ENCODE measurements around the gene C11orf86. TPM values are rescaled to one million over a fixed set of nuclear protein-coding genes. Genes with fewer than 3 reads are reported as not detected.
"Not testable (repeated sequence)": the region's sequence is repeated elsewhere in the genome, so short reads cannot be mapped to it uniquely, and the experiment has no call there.

The C11orf86 gene
- total and polyA plus RNA-seq, 10 of the 15 experiments (the other 5 are each of a cell fraction or from before 2014, with no cell fraction given) = not detected

DNA sequence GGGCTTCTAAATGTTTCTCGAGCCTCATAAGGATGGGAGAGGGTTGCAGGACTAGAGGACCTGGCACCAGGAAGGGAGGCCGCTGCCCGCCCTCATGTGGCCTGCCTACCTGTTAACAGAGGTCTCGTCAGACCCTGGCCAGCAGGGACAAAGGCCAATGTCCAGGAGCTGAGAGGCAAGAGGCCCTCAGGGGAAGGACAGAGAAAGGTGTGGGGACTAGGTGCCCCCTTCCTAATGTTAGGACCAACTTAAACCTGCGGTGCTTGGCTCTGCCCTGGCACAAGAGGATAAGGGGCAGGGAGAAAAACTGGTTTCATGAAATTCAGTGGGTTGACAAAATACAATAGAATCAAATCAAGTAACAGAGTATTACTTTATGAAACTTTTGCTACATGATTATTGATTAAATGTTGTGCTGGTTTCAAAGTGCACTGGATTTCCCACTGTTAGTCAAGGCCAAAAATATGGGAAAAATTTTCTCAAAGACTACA is 27.9 kb downstream of the C11orf86 start:
- Histone ChIP-seq H3K27me3 (replicated peaks in 1 of 2; ENCODE audit: control insufficient read depth in 2 of 2, insufficient read depth in 2 of 2, low read length in 1 of 2) (no peaks in the 10 kb centered on the region), H3K4me3 (no peak overlapping the region), H3K9me3 (replicated peaks; ENCODE audit: control insufficient read depth, insufficient read depth, low read length) (no peaks in the 10 kb centered on the region), H3K9ac (ENCODE audit: control insufficient read depth, insufficient read depth, low read length) (no peak overlapping the region), H3K36me3 (ENCODE audit: control insufficient read depth in 2 of 2, insufficient read depth in 2 of 2, low read length in 1 of 2) (no peaks in the 10 kb centered on the region), H4K20me1 (ENCODE audit: control insufficient read depth, insufficient read depth) (no peaks in the 10 kb centered on the region), H2AFZ (ENCODE audit: control insufficient read depth, low read depth, low read length) (no peak overlapping the region), H3K27ac (ENCODE audit: control insufficient read depth, insufficient read depth) (no peak overlapping the region), H3K4me1 (ENCODE audit: control insufficient read depth, insufficient read depth, low read length) (no peaks in the 10 kb centered on the region), H3K4me2 (ENCODE audit: control insufficient read depth, insufficient read depth) (no peak overlapping the region), H3K79me2 (ENCODE audit: control insufficient read depth, insufficient read depth, low read length) (no peaks in the 10 kb centered on the region)
- ChIA-PET CTCF (no interaction called here), RAD21 (ENCODE audit: unreplicated experiment) (no interaction called here), POLR2A (no interaction called here), SMC1A (ENCODE audit: uncharacterized antibody, unreplicated experiment) (interaction anchor here (1.1 kb wide), 1 partner anchor 572 kb away, joined by 3 read pairs; no protein-coding TSS in a partner anchor)
- 53% methylated on average over 5 of the region's 5 CpGs for WGBS (ENCODE audit: insufficient coverage, insufficient replicate concordance, low lambda C conversion rate, missing lambda C conversion rate)
- intact Hi-C loops (cut with micrococcal nuclease; ENCODE audit: unreplicated experiment) (no loop called here), in situ Hi-C loops (cut with MboI) (no loop called here)
- ATAC-seq (no peak), FAIRE-seq (no peak), DNase-seq (ENCODE audit: low read depth, low spot score) (no peak)
- no TSS peak for BruUV-seq (replicated peaks)
- TF ChIP-seq RELA (IDR thresholded peaks at IDR 0.05; ENCODE audit: borderline replicate concordance, partially characterized antibody) = no peak
- TF ChIP-seq, protein P1, sequence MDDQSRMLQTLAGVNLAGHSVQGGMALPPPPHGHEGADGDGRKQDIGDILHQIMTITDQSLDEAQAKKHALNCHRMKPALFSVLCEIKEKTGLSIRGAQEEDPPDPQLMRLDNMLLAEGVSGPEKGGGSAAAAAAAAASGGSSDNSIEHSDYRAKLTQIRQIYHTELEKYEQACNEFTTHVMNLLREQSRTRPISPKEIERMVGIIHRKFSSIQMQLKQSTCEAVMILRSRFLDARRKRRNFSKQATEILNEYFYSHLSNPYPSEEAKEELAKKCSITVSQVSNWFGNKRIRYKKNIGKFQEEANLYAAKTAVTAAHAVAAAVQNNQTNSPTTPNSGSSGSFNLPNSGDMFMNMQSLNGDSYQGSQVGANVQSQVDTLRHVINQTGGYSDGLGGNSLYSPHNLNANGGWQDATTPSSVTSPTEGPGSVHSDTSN (IDR thresholded peaks at IDR 0.05; ENCODE audit: insufficient replicate concordance, low read depth, low read length) = no peak

DNA sequence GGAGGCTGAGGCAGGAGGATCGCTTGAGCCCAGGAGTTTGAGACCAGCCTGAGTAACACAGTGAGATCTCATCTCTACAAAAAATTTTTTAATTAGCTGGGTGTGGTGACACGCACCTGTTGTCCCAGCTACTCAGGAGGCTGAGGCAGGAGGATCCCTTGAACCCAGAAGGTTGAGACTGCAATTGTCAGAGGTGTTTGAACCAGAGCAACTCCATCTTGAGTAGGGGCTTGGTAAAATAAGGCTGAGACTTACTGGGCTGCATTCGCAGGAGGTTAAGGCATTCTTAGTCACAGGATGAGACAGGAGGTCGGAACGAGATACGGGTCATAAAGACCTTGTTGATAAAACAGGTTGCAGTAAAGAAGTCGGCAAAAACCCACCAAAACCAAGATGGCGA is 30.1 kb downstream of the C11orf86 start:
- H3K36me3 ChIP-seq (ENCODE audit: control insufficient read depth in 2 of 2, insufficient read depth in 2 of 2, low read length in 1 of 2); H3K9ac ChIP-seq (ENCODE audit: control insufficient read depth, insufficient read depth, low read length); SMC1A ChIA-PET (ENCODE audit: uncharacterized antibody, unreplicated experiment); CTCF ChIA-PET; intact Hi-C loops (cut with micrococcal nuclease; ENCODE audit: unreplicated experiment); H3K79me2 ChIP-seq (ENCODE audit: control insufficient read depth, insufficient read depth, low read length); in situ Hi-C loops (cut with MboI); H3K27ac ChIP-seq (ENCODE audit: control insufficient read depth, insufficient read depth); BruUV-seq (replicated peaks); H3K27me3 ChIP-seq (replicated peaks in 1 of 2; ENCODE audit: control insufficient read depth in 2 of 2, insufficient read depth in 2 of 2, low read length in 1 of 2); H4K20me1 ChIP-seq (ENCODE audit: control insufficient read depth, insufficient read depth); H3K4me1 ChIP-seq (ENCODE audit: control insufficient read depth, insufficient read depth, low read length); FAIRE-seq; RAD21 ChIA-PET (ENCODE audit: unreplicated experiment); H3K4me2 ChIP-seq (ENCODE audit: control insufficient read depth, insufficient read depth); ATAC-seq; POLR2A ChIA-PET; H2AFZ ChIP-seq (ENCODE audit: control insufficient read depth, low read depth, low read length); DNase-seq (ENCODE audit: low read depth, low spot score); H3K4me3 ChIP-seq; H3K9me3 ChIP-seq (replicated peaks; ENCODE audit: control insufficient read depth, insufficient read depth, low read length): not testable (repeated sequence)
- 92% methylated on average over 8 of the region's 8 CpGs for WGBS (ENCODE audit: insufficient coverage, insufficient replicate concordance, low lambda C conversion rate, missing lambda C conversion rate)
